NCI-H748 (cell line): Measurements from ENCODE around the gene PER3.

Experiments used
- DNase-seq: peaks from one replicate; lab custom pipeline; 2025; ENCODE audit not compliant: unreplicated experiment; lab: John Stamatoyannopoulos, UW

Gene PER3

GRCh38 chr1:7831458-7831857 is 47.4 kb downstream of the PER3 start:
- no peak for DNase-seq

GRCh38 chr1:7833035-7833434 is 48.9 kb downstream of the PER3 start:
- no peak for DNase-seq

DNA sequence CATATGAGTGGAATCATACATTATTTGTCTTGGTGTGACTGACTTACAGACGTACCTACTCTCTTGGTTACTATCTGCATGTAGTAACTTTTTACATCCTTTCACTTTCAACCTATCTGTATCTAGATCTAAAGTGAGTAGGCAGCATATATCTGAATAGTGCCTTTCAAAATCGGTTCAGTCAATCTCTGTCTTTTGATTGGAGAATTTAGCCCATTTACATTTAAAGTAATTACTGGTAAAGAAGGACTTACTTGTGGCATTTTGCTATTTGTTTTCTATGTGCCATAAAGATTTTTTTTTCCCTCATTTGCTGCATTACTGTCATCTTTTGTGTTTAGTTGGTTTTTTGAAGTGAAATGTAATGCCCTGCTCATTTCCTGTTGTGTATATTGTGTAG is 54.6 kb downstream of the PER3 start:
- DNase-seq: no peak

GRCh38 chr1:7839526-7839925 is 55.4 kb downstream of the PER3 start:
- DNase-seq: no peak

GRCh38 chr1:7842517-7842916 is 58.4 kb downstream of the PER3 start:
- DNase-seq: no peak

GRCh38 chr1:7845761-7846160 is 61.7 kb downstream of the PER3 start:
- DNase-seq: no peak

DNA sequence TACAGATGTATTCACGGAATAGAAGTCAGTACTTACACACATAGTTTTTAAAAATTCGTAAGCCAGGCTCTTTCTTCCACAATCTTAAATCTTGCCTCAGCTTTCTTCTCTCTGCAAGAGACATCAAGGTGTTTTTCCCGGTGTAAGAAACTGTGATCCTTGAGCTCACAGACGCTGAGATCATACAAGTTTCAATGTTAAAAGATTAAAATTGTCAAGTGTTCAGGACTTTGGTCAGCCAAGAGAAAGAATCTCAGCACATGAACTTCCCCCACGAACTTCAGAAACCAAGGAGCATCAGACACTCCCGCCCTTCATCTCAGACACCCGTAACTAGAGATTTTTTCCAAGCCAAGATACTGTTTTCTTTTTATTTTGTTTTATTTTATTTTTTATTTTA is 62.6 kb downstream of the PER3 start:
- DNase-seq: no peak

DNA sequence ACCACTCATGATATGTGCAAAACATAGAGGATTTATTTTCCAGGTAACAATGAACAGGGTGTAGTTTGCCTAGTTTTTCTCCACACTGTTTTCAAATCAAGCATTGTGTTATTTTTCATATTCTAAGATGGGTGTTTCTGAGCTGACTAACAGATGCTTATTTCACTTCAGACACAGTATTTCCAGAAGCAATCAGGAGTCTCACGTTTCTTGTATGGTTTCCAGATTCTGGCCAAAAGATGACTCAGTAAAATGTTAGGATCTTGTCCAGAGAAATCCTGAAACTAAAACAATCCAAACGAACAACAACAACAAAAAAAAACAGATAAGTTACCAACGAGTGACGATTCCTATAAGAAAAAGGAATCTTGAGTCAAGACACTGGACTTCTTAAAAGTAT is 63.5 kb downstream of the PER3 start:
- DNase-seq: no peak

- DNase-seq: no peak
Observed at GRCh38 chr1:7850786-7851185, 66.7 kb downstream of the PER3 start.

- DNase-seq: no peak
Observed at GRCh38 chr1:7852804-7853683, 69.0 kb downstream of the PER3 start, which contains the start of gene UTS2. Gene UTS2, minus strand, starts transcription at chr1:7853065. Its CDS starts 62 bp downstream, at chr1:7853003.

DNA sequence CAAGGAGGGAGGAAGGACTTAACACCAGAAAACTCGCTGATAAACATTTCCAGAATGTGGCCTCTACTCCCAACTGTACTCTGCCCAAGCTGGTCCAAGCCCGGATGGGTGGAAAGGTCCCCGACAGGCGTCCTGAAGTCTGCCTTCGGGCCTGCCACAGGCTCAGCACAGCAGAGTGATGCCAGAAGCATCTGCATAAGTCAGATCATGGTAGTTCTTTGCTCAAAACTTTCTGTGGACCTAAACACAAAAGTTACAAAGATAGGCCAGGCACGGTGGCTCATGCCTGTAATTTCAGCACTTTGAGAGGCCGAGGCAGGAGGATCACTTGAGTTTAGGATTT is 69.6 kb downstream of the PER3 start:
- DNase-seq: no peak

GRCh38 chr1:7856345-7856744 is 72.3 kb downstream of the PER3 start:
- DNase-seq: no peak

GRCh38 chr1:7857000-7857399 is 72.9 kb downstream of the PER3 start:
- DNase-seq: no peak

DNA sequence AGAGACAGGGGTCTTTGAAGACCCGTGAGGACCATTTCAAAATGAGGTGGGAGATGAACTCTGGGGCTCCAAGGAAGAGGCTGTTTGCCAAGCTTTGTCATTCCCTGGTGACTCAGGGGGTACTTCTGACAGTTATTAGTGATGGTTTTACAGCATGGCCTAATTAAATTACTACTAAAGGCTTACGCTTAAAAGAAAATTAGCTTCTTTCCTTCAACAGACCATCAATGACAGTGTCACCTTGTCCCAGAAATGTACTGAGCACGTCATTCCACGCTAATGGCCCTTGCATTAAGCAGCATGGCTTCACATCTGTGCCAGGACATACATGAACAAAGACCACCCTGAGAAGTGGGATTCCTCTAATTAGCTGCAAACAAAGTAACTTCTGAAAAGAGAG is 73.9 kb downstream of the PER3 start:
- no peak for DNase-seq

- no peak for DNase-seq
Observed at GRCh38 chr1:7859406-7859805, 75.3 kb downstream of the PER3 start.

GRCh38 chr1:7860130-7860529 is 76.0 kb downstream of the PER3 start:
- DNase-seq: no peak

GRCh38 chr1:7861452-7861851 is 77.4 kb downstream of the PER3 start:
- DNase-seq: no peak

- DNase-seq: no peak
Observed at GRCh38 chr1:7862211-7863060, 78.3 kb downstream of the PER3 start.

DNA sequence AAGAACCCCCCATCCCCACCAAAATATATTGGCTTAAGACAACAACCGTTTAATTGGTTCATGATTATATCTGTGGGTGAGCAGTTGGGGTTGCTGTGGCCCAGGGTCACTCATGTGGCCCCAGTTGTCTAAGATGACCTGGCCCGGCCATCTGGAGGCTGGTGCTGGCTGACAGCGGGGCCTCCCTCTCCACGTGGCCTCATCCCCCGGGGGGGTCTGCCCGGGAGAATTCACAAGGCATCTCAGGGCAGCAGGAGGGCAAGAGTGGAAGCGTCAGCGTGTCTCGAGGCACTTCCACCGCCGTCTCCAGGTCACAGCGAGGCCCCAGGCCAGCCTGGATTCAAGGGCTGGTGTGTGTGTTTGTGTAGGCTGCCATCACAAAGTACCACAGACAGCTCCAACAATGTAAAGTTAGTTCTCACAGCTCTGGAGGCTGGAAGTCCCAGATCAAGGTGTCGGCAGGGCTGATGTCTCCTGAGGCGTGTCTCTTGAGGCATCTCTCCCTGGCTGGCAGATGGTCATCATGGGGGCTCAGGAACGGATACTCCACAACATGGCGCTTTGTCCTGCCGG is 79.8 kb downstream of the PER3 start:
- no peak for DNase-seq

DNA sequence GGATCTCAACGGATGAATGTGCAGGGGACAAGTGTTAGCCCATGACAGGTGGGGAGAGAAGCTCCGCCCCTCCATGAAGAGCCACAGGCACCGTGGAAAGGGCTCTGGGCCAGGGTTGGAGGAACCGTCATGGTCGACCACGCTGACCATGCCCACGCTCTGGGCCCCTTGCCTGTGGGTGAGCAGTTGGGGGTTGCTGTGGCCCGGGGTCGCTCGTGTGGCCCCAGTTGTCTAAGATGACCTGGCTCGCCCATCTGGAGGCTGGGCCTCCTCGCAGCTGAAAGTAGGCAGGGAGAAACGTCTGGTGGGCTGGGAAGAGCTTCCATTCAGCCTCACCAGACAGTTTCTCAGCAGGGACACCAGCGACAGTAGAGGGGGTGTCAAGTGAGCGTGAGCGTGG is 81.9 kb downstream of the PER3 start:
- no peak for DNase-seq

GRCh38 chr1:7868070-7868780 is 84.1 kb downstream of the PER3 start:
- DNase-seq: no peak
